ENCODE data around the gene RNF151. TPM values are rescaled to one million over a fixed set of nuclear protein-coding genes. Genes with fewer than 3 reads are reported as not detected.

RNF151 gene
- total RNA-seq, 1 experiment from 2014 or later = 0.28 TPM

DNA sequence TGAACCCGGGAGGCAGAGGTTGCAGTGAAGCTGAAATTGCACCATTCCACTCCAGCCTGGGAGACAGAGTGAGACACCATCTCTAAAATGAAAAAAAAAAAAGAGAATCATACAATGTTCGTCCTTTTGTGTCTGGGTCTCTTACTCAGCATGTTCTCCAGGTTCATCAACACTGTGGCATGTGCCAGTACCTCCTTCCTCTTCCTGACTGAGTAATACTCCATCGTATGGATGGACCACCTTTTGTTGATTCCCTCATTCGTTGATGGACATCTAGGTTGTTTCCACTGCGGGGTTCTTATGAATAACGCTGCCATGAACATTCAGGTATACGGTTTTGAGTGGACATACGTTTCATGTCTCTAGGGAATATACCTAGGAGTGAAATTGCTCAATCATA, 44.3 kb upstream of the RNF151 start:
- no peak overlapping the region; a peak in 1 of 5 replicates for H3K4me3 Mint-ChIP-seq
- Histone ChIP-seq H3K9ac (ENCODE audit: extremely low read depth, insufficient read length, low read length) (no peak overlapping the region), H3K27me3 (ENCODE audit: insufficient read depth, low read length) (peaks cover 29% of the 10 kb centered on the region), H3K27ac (ENCODE audit: insufficient read length, low read depth, low read length) (no peak overlapping the region), H2AFZ (ENCODE audit: low read length) (no peak overlapping the region), H3K18ac (ENCODE audit: insufficient read length, low read depth, low read length) (no peak overlapping the region), H2BK120ac (ENCODE audit: low read depth, low read length, poor library complexity, severe bottlenecking) (no peak overlapping the region), H4K8ac (replicated peaks; ENCODE audit: insufficient read length, low read depth, low read length) (no peak overlapping the region), H2BK20ac (ENCODE audit: low read depth, low read length, poor library complexity, severe bottlenecking) (no peak overlapping the region), H3K23ac (ENCODE audit: insufficient read length, low read depth, low read length) (no peak overlapping the region), H4K91ac (ENCODE audit: insufficient read length, low read depth, low read length) (no peak overlapping the region), H2BK15ac (ENCODE audit: low read depth, low read length) (no peak overlapping the region), H3T11ph (ENCODE audit: low read length) (no peak overlapping the region), H3K56ac (ENCODE audit: insufficient read length, low read depth, low read length) (no peak overlapping the region), H3K4ac (ENCODE audit: low read depth, low read length) (no peak overlapping the region), H3K4me1 (ENCODE audit: insufficient read depth, low read length) (no peaks in the 10 kb centered on the region; the same call in 1 of the 2 replicates), H2BK5ac (ENCODE audit: insufficient read length, low read length) (no peak overlapping the region), H3K79me1 (ENCODE audit: insufficient read depth, low read depth, low read length, poor library complexity, severe bottlenecking) (no peaks in the 10 kb centered on the region), H3K9me3 (ENCODE audit: control insufficient read depth, low read depth, low read length) (no peaks in the 10 kb centered on the region), H4K5ac (ENCODE audit: insufficient read length, low read depth, low read length) (no peak overlapping the region), H3K4me2 (ENCODE audit: insufficient read depth, insufficient read length, low read length) (no peak overlapping the region), H3K23me2 (ENCODE audit: insufficient read length, low read depth, low read length, poor library complexity, severe bottlenecking) (peaks cover 4% of the 10 kb centered on the region), H3K79me2 (ENCODE audit: insufficient read depth, low read length) (no peaks in the 10 kb centered on the region), H2BK12ac (ENCODE audit: insufficient read length, low read depth, low read length) (no peak overlapping the region), H2AK5ac (ENCODE audit: insufficient read length, low read length) (no peak overlapping the region), H4K20me1 (ENCODE audit: control insufficient read depth, insufficient read depth, insufficient read length) (no peaks in the 10 kb centered on the region), H3K14ac (ENCODE audit: insufficient read depth, low read length) (no peak overlapping the region)
- H3K4me1 Mint-ChIP-seq = peaks cover 11 to 42% of the 10 kb centered on the region in 2 experiments
- TF ChIP-seq, protein P1, sequence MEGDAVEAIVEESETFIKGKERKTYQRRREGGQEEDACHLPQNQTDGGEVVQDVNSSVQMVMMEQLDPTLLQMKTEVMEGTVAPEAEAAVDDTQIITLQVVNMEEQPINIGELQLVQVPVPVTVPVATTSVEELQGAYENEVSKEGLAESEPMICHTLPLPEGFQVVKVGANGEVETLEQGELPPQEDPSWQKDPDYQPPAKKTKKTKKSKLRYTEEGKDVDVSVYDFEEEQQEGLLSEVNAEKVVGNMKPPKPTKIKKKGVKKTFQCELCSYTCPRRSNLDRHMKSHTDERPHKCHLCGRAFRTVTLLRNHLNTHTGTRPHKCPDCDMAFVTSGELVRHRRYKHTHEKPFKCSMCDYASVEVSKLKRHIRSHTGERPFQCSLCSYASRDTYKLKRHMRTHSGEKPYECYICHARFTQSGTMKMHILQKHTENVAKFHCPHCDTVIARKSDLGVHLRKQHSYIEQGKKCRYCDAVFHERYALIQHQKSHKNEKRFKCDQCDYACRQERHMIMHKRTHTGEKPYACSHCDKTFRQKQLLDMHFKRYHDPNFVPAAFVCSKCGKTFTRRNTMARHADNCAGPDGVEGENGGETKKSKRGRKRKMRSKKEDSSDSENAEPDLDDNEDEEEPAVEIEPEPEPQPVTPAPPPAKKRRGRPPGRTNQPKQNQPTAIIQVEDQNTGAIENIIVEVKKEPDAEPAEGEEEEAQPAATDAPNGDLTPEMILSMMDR (conservative IDR thresholded peaks at IDR 0.05) = no peak
- H3K27ac Mint-ChIP-seq = no peak overlapping the region; a peak in 1 of 7 replicates
- no peak for DNase-seq
- H3K9me3 Mint-ChIP-seq = peaks cover 2% of the 10 kb centered on the region in 2 experiments; a peak in 3 of 5 replicates
- peaks cover 77% of the 10 kb centered on the region for H3K27me3 Mint-ChIP-seq (ENCODE audit: low read depth)
- H3K36me3 Mint-ChIP-seq (ENCODE audit: insufficient read depth in 1 of 3, low read depth in 3 of 3) = peaks cover 0 to 2% (median 0%) of the 10 kb centered on the region in 3 experiments; a peak in 1 of 7 replicates
- WGBS (ENCODE audit: extremely low coverage, insufficient read length, low lambda C conversion rate) = no CpG with 5 or more reads among the region's 8 CpGs

All from H9 (cell line).